GM21528 (cell line): ENCODE results near the gene TACR1.

Experiments used
- ATAC-seq: cut with Tn5 transposase; IDR thresholded peaks from one replicate; pipeline ENCODE4 v1.9.1; 2021; ENCODE audit warnings: mild to moderate bottlenecking, moderate library complexity; ENCODE audit not compliant: unreplicated experiment, low FRiP score

TACR1 gene

DNA sequence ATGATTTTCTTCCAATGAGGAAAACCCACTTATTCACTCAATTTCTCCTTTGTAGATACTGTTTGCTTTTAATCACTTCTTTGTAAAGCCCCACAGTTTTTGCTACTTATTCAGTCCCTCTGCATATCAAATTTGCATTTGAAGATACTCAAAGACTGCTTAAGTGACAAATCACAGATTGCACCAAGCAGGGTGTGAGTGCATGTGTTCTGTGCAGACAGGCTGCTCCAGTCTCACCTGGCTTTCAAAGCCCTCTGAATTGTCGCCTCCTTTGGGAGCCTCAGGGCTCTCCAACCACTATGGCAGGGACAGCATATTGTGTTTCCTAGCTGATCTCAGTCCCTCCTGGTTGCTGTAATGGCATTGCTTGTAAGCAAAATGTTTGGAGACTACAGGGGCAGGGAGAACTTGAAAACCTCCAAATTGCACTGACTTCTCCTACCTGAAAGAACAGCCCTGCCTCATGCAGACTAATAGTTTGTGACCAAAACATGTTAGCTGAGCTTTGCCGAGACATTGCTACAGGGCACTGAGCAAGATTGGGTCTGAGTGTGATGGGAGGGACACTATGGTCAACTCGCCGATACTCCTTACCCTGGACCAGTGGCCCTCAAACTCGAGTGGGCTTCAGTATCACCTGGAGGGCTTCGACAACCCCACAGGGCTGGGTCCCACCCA is 144.0 kb downstream of the TACR1 start:
- no peak for ATAC-seq

DNA sequence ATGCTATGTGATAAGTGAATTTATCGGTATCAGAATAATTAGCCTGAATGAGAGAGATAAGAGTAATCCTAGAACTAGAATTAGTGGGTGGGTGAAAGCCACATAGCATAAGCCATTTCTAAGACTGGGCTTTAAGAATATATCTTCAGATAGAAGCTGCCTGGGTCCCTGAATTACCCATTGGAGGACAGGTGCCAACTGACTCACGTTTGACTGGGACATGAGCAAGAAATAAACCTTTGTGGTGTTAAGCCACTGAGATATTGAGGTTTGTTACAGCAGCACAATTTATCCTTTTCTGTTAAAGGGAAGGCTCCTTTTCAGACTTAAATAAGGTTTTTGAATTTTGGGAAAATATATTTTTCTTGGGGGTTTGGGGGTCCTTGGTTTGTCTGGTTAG is 145.0 kb downstream of the TACR1 start:
- no peak for ATAC-seq

DNA sequence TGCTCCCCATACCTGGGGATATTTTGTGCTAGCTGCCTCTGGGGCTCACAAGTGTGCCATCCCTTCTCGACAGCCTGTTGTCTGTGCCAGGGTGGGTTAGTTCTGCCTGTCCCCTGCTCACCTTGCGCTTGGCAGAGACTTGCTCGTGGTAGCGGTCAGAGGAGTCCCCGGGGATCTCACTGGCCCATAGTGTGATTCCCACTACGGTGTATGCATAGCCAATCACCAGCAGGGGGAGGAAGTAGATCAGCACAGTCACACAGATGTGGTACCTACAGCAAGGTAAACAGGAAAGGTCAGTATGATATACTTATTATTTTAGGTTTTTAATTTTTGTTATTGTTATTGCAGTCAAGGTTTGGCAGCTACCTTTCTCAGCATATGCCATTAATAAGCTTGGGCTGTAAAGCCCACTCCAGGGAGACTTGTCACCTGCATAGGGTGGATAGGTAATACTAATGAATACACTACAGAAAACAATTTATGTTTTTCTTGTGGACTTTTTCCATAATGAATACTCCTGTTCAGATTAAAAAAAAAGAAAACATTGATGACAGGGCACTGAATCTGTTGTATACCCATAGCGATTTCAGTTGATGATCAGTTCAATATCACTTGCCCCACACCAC is 145.7 kb downstream of the TACR1 start:
- peak; percentile 65 for ATAC-seq

DNA sequence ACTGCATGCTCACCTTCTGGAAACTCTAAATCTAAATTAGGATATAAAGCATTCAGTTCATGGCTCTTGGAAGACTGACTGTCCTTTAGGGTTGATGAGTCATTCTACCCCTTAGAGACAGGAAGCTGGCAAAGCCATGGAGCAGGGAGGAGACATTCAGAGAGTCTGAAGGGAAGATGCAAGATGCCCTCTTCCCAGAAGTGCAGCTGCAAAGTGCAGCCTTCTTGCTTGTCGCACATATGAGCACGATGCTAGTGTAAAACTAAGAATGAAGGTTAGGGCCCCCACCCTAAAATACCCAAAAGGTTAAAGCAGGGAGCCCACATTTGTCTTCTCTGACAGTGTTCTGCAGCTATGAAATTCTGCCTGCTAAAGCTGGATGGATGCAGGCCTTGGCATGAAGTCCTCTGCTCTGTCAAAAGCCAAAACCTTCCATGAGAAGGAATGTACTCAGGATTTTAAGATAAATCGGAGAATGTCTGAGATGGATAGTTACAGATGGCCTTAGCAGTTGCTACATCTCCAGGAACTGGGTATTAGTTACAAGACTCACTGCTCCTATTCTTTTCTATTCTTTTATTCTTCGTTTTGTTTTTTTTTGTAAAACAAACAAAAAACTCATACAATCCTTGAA is 151.2 kb downstream of the TACR1 start:
- ATAC-seq: no peak

DNA sequence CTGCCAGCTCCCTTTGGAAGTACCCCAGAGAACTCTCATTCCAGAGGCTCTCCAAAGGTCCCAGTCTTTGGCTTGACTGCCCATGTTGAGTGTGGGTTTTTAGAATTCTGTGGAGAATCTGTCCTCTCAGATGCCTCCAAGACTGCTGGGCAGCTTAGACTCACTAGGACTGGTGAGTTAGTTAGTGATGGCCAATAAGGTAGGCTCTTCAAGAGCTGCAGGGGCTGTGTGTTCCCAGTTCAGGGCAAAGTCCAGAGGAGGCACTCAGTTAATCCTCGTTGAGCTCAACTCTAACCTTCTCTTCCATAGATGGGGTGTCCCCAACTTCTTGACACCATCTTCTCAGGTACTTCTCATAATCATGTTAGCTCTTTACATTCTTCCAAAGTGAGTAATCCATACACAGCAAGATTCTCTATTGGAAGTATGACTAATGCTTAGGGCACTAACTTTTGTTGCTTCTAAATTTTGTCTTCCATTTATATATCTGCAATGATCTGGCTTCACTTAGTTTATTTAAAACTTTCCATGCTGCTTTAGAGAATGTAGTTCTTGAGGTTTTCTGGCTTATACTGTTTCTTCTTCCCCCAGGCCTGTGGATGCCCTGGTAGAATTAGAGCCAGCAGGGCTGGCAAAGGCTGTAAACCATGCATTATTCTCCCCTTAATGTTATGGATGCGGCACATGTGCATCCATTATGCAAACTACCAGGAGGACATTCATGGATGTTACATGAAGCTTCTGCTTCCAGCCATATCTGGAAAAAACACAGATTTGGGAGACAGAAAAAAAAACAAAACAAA is 151.9 kb downstream of the TACR1 start:
- ATAC-seq: no peak

DNA sequence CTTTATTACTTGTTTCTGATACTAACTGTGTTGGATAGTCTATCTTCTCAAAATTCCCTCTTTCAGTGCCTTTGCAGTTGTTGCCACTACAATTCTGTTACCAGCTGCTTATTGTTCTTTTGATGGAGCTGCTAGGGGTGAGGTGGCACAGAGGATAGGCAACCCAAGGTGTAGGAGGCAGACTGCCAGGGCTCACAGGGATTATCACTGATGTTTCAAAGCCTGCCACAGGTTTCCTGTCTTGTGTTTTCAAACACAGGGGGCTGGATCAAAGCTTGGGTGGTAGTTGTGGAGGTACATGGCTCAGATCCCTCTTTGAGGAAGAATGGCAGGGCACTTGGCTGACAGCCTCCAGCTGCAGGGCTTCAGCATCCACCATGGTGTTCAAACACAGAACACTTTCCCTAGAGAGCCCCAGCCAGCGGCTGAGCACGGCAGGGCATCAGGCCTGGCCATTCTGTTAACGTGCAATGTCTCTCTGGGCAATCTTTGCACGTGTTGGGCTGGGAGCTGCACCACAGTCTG is 153.7 kb downstream of the TACR1 start:
- ATAC-seq: no peak

DNA sequence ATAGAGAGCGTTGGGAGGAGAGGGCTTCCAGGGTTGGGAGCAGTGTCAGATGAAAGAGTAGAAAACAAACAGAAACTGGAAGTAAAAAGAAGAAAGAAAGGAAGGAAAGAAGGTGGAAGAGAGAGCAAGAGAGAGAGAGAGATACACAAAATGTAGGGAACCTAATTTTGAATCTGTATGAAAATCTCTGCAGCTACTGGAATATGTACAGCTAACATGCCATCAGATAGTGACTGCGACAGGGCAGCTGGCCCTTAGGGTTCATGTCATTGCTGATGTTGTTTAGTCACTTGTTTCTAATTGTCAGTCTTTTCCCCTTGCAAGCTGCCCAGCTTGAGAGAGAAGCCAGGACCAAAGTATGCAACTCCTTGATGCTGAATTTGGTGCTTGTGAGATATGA is 155.0 kb downstream of the TACR1 start:
- no peak for ATAC-seq

DNA sequence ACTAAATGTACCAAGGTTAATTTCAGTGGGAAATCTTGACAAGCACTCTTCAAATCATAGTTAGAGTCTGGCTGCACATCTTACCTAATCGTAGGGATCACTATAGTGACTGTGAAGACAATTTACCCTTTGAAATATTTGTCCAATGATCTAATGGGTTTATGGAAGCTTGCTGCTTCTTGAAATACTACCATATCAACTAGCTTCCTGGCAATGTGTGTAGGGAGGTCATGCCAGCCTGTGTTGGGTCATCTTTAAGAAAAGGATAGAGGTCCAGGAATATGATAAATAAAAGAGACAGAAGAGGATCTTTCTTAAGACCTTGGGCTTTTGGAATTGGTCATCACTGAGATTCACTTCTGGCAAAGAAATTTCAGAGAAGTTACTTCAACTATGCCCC is 156.5 kb downstream of the TACR1 start:
- ATAC-seq: no peak

DNA sequence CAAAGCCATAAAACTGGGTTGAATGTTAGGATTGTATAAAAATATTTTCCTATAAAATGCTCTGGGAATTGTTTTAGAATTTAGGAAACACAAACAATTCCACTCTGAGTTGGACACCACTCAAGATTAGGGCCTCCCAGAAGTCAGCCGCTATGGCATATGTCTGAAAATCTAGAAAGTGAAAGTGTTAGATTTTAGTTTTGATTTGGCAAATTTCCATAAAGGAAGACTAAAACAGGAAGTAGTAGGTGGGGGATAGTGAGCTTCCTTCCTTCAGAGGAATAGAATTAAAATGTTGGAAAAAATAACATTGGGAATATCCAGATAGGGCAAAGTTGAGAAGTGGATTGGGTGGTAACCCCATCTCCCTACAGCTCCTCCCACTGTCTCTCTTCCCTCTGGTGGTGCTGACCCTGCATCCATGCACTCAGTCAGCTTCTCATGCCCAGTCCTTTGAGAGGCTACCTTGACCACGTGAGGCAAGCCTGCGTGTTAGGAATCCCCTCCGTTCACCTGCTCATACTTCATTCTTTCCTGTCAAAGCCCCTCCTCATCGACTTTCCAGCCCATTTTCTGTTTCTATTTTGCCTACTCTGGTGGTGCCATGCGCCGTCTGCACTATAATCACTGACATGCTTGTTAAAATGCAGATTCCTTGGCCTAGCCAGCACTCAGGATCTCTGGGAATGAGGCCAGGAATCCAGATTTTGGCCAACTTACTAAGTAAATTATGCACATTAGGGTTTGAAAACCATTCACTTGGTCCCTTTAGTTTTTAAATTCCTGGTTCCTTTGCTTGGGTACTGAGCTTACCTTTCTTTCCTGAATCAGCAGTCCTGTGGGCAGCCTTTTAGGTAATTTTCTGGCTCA is 157.4 kb downstream of the TACR1 start:
- no peak for ATAC-seq

DNA sequence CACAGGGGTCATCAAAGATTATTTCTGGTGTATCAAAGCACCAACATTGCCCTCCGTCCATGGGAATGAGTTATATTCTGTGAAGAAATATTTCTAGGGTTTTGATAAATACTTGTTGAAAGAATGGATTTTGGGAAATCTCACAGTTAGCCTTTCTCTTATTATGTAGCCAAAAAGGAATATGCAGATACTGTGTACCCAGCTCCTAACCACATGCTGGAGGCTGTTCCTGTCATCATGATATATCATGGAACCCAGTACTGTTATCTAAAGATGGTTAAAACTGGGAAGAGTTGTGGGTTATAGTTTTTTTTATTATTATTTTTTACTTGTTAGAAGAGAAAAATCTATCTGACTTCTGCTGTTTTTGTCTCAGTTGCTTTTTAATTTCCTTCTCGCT is 158.1 kb downstream of the TACR1 start:
- no peak for ATAC-seq

DNA sequence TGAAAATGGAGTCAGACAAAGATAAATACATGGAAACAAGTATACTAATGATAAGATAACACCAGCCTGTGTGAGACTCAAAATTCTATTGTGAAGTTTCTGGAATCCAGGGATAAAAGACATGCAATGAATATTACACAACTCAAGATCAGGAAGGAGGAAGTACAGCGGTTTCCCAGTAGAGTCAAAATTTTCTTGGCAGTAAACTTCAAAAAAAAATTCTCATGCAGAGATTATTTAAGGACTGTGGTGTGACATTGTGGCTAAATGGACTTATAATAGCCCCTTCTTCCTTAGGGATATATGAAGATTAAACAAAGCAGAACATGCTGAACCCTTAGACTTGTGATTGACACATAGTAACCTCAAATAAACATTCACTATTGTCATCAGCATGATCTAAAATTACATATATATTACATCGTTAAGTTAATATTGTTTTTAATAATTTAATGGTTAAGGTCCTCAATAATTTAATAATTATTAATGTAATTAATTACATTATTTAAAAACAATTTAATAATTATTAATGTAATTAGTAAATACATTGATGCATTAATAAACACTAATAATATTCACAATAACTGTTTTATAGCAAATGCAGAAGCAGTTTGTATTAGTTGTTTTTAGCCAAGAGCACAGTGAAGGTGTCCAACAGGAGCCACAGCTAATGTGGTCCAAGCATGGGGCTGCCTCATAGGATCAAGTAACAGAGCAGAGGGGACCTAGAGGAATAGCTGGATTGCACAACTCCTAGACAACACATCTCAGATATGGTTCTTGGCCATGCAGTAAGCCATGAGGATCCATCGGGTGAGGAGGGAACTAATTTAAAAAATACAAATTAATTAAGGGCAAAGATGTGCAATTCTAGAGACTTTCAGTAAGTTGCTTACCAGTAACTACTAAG is 163.6 kb downstream of the TACR1 start:
- ATAC-seq: no peak

DNA sequence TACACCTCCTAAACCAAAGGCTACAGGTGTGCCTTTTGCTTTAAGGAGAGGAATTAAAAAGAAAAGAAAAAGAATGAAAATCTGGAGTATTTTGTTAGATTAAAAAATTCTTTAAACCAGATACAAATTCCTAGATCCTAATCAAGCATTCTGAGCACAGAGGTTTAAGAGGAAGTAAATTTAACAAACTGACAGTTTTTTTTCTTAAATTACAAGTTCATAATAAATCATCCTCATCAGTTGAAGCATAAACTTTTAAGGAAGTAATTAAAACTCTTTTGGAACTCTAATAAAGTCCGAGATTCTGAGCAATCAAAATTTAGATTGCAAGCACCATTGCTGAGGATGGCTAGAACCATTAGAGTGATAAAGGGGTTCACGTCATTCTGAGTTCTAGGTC is 165.8 kb downstream of the TACR1 start:
- no peak for ATAC-seq

DNA sequence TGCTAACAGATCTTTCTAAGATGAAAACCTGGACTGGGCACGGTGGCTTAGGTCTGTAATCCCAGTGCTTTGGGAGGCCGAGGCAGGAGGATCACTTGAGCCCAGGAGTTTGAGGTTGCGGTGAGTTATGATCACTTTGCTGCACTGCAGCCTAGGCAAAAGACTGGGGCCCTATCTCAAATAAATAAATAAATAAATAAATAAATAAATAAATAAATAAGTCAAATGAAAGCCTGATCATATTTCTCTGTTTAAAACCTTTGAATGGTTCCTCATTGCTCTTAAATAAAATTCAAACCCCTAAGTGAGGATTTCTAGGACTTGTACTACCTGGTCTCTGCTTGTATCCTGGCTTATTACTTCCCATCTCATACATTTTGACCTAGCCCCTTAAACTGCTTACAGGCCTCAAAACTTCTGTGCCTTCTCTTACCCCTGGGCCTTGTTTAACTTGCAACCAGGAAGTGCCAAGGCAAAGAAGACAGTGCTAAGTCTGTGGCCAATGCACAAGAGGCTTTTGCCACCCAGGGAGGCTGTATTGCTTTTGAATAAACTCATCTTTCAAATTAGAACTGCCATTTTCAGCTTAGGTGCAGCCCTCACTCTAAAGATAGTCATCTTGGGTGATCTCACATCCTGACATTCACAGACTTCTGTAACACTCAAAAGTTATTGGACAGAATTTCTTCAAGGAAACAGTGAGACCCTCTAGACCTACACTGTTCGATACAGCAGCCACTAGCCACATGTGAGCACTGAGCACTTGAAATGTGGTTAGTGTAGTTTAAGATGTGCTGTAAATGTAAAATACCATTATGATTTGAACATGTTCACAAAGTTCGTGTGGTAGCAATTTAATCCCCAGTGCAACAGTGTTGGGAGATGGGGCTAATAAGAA is 167.2 kb downstream of the TACR1 start:
- no peak for ATAC-seq

DNA sequence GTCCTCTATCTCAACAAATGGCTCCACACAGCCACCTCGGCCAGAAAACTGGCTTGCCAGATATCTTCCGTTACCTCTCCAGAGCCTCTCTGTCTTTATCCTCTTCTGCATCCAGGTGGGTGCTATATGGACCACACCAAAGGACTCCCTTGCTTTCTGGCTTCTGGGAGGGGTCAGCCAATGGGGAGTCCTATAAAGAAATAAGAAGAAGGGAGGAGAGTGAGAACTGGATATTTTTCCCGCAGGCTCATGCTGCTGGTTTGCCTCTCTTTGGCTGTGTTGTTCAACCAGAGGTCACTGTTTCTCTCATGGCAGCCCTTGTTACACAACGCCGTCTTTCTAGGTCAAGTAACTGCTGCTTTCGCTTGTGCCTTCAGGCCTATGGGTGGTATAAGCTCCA is 168.1 kb downstream of the TACR1 start:
- no peak for ATAC-seq

DNA sequence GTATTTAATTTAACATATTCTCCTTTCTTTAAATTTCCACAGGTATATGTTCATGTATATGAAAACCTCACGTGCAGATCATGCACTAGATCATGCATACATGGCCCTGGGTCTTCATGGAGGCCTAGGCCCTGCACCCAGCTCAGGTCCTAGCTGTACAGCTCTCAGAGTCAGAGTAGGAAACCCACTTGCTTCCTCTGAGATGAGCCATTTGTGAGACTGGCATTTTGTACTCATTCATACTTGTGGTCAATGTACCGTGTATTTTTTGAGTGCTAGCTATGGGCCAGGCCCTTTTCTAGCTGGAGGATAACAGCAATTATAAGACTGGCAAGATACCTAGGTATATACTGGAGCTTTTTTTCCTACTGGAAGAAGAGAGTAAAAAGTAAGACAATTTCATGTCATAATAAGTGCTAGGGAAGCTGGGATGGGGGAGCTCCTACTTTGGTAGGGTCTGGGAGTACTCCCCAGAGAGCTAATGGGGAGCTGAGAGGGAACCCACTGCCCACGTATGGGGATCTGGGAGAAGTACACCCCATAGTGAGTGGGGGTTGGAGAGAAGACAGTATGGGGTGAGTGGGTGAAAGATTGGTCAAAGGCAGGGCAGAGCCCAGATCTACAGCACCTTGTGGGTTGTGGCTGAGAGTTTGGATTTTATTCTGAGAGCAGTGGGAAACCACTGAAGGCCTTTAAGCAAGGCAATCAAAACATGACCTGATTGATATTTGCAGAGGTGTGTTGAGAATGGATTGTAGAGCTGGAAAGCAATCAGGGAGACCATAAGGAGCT is 168.9 kb downstream of the TACR1 start:
- ATAC-seq: no peak

DNA sequence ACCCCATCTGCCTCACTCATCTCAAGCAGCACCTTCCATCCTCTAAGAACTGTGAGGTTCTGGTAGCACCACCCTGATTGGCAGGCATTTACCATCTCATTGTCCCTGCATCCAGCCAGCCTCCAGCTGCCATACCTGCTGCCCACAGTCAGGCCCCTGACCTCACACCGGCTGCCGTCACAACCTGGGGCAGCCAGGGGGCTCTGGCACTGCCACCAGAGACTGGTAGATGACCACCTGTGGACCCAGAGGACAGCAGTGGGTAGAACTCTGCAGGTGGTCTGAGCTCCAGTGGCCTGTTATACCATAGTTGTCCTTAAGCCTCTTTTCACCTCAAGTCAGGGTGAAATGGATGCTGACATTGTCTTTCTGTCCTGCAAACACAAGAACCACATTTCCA is 171.4 kb downstream of the TACR1 start:
- ATAC-seq: no peak

DNA sequence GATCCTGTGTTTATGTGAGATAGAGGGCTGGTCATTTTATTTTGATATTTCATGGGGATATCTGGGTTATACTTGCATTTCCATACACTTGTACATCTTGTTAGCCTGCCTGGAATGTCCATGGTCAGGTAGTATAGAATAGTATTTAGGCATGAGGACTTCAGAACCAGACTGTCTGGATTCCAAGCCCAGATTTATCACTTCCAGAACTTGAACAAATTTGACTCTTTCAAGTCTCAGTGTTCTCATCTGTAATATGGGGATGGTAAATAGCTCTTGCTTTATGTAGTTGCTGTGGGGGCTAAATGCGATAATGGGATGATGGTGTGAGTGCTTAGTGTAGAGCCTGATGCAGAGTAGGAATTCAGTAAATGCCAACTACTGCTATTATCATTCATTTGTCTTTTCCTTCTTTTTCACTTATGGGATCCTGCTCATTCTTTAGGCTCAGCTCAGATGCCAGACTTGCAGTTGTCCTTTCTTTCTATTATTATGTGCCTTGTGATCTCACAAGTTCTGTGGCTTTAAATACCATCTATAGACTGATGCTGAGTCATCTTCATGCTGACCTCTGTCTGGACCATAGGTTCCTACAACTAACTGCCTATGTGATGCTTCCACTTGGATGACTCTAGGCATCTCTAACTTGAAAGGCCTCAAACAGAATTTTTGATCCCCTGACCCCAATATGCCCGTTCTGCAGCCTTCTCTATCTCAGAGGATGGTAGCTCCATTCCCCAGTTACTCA is 173.5 kb downstream of the TACR1 start:
- no peak for ATAC-seq
